Activated T-helper 1 cell treated with anti-CD3 and anti-CD28 coated beads, Interleukin-12 subunit alpha, Interleukin-12 subunit beta, Interleukin-2, Interleukin-4 antibody, amounts not matched to agents 30 ng/mL and 10 ng/mL and 1 ng/mL, durations not matched to agents 14 hours and 24 hours and 36 hours (primary cell): ENCODE data around the gene GLRX. TPM values are rescaled to one million over a fixed set of nuclear protein-coding genes. Genes with fewer than 3 reads are reported as not detected.
"Not testable (repeated sequence)": the region's sequence is repeated elsewhere in the genome, so short reads cannot be mapped to it uniquely, and the experiment has no call there.

Source experiments
- DNase-seq: peaks from one replicate; pipeline ENCODE4 v3.0.0; 2021; ENCODE audit warnings: low spot score
- H3K27ac Mint-ChIP-seq: one replicate; pipeline ENCODE4 v1.8.0; 2021; ENCODE audit warnings: mild to moderate bottlenecking, mixed read lengths
- H3K27me3 Mint-ChIP-seq: one replicate; pipeline ENCODE4 v1.8.0; 2022; ENCODE audit warnings: mild to moderate bottlenecking, moderate library complexity, mixed read lengths; ENCODE audit not compliant: insufficient read depth
- H3K36me3 Mint-ChIP-seq: one replicate; pipeline ENCODE4 v1.8.0; 2021; ENCODE audit warnings: low read depth, mixed read lengths
- H3K4me1 Mint-ChIP-seq: one replicate; pipeline ENCODE4 v1.8.0; 2021; ENCODE audit warnings: low read depth, mixed read lengths
- H3K4me3 Mint-ChIP-seq: one replicate; pipeline ENCODE4 v1.8.0; 2021; ENCODE audit warnings: mild to moderate bottlenecking, moderate library complexity, mixed read lengths
- H3K9me3 Mint-ChIP-seq: one replicate; pipeline ENCODE4 v1.8.0; 2021; ENCODE audit warnings: mixed read lengths
- intact Hi-C: fragments of 100-400 bp; cut with micrococcal nuclease; formaldehyde crosslinking; loops from one replicate; pipeline ENCODE4 v1.15.1; 2024
- total RNA-seq: library from RNA; stranded (reverse); gene quantifications from 2 replicates; pipeline ENCODE4 v1.2.3, GENCODE V29; 2022

Gene GLRX, protein sequence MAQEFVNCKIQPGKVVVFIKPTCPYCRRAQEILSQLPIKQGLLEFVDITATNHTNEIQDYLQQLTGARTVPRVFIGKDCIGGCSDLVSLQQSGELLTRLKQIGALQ
- 17.2 and 18.3 TPM in 2 replicates for total RNA-seq

DNA sequence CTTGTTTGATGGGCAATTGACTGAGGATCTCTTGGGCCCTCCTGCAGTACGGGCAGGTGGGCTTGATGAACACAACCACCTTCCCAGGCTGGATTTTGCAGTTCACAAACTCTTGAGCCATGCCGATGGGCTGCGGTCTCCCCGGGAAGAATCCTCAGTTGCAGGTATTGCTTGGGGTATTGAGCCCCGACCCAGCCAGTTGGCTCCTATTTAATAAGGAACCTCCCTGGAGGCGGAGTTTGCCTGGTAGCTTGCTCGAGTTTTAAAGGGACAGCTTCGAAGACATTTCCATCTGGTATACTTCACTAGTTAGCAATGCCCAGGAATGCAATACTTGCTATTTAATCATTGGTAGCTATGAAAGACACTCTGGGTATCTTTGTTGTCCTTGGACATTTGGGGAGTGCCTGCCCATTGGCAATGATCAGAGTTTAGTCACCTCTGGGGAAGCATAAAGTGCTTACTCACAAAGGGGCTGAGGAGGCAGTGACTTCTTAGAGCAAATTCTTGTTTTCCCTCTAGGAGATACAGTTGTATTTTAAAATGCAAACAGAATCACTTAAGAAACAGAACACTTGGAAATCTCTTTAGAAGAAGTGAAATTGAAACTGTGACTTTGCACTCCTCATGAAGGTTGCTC lies at the start of gene GLRX:
GLRX (minus strand) TSS at position 185 of the 640 bp plus-strand sequence; CDS start at position 121, 64 bp downstream.
- Mint-ChIP-seq H3K4me3 (peak within 1 kb of the TSS; percentile 91), H3K4me1 (peaks cover 68% of the 10 kb centered on the region), H3K27me3 (no peaks in the 10 kb centered on the region), H3K36me3 (peaks cover 2% of the 10 kb centered on the region), H3K27ac (peak within 1 kb of the TSS; percentile 91), H3K9me3 (no peaks in the 10 kb centered on the region)
- peak; percentile 55 for DNase-seq
- intact Hi-C loops: loop anchor here (1.0 to 2.0 kb wide), 9 partner anchors 14 to 840 kb away; partner anchors contain the start of genes ARSK, CAST, RFESD and SKIC3

DNA sequence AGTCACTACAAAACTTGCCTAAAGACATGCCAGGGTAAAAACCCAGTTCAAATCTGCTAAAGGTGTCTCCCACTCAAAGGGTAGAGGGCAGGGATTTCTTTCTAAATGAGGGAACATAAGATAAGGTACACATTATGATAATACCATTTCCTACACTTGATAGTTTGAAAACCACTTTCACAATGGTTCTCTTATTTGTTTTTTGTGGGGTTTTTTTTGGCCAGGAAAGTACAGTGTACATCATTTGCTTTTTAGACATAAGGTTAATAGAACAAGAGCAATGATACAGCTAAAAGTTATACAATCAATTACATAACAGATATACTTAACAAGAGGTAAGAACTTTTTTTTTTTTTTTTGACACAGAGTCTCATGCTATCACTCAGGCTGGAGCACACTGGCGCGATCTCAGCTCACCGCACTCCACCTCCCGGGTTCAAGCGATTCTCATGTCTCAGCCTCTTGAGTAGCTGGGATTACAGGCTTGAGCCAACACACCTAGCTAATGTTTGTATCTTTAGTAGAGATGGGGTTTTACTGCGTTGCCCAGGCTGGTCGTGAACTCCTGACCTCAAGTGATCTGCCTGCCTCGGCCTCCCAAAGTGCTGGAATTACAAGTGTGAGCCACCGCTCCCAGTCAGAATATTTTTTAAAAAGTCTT lies 48.8 kb upstream of the GLRX start:
- H3K27ac Mint-ChIP-seq: peak overlapping the region; percentile 97
- DNase-seq: no peak
- H3K9me3 Mint-ChIP-seq: peaks cover 4% of the 10 kb centered on the region
- intact Hi-C loops: loop anchor here (2.0 to 5.0 kb wide), 5 partner anchors 18 to 791 kb away; partner anchors contain the start of gene CAST
- H3K4me1 Mint-ChIP-seq: peaks cover 55% of the 10 kb centered on the region
- peak overlapping the region; percentile 64 for H3K4me3 Mint-ChIP-seq
- H3K36me3 Mint-ChIP-seq: peaks cover 7% of the 10 kb centered on the region
- H3K27me3 Mint-ChIP-seq: no peaks in the 10 kb centered on the region

DNA sequence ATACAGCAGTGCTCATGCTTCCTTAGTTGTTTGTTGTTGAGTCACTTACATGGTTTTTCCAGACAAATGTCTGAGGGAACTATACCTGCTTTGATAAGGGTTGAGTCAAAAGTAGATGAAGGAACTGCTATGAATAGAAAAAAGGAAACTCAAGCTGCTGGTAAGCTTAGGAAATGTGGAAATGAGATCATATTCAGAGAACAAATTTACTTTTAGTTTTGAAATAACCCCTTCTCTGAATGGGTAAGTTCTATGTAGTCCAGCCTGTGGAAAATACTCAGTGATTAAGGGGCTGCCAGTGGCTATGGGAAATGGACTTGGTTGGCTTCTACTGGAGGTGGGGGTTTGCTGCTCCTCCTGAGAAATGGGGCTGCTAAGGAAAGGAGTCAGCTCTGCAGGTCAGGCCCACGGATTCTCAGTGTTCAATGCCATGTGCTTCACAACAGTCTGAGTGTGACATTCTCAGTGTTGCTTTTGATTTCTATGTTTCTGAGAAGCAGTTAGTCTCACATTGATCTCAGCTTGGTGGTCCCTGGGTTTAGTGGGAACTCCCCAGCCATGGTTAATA lies 47.7 kb upstream of the GLRX start:
- peak overlapping the region; percentile 64 for H3K4me3 Mint-ChIP-seq
- H3K27me3 Mint-ChIP-seq: no peaks in the 10 kb centered on the region
- peak overlapping the region; percentile 97 for H3K27ac Mint-ChIP-seq
- DNase-seq: peak; percentile 20
- intact Hi-C loops: loop anchor here (1.0 to 5.0 kb wide), 15 partner anchors 11 to 792 kb away; partner anchors contain the start of genes CAST and ELL2
- H3K9me3 Mint-ChIP-seq: peaks cover 4% of the 10 kb centered on the region
- H3K4me1 Mint-ChIP-seq: peaks cover 55% of the 10 kb centered on the region
- H3K36me3 Mint-ChIP-seq: peaks cover 7% of the 10 kb centered on the region

DNA sequence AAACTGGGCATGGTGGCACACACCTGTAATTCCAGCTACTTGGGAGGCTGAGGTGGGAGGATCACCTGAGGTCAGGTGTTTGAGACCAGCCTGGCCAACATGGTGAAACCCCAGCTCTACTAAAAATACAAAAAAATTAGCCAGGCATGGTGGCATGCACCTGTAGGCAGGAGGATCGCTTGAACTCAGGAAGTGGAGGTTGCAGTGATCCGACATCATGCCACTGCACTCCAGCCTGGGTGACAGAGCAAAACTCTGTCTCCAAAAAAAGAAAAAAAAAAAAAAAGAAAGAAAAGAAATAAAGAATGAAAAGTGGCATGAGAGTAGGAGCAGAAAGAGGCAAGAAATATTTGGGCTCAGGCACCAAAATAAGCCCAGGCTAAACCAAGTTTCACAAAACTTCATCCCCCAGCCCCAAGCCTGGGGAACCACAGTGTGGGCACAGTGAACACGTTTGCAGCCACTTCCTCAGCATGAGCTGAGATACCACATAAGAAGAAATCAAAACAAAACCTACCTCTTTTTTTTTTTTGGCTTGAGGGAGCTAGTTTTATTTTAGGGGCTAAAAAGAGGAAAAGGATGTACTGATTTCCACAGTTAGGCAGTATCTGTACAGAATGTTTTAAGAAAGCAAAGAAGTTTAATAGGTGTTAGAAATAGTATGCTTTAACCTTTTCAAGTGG lies 46.8 kb upstream of the GLRX start:
- Mint-ChIP-seq H3K4me3 (peak overlapping the region; percentile 48), H3K4me1 (peaks cover 55% of the 10 kb centered on the region), H3K27ac (peak overlapping the region; percentile 86)
- H3K27me3 Mint-ChIP-seq, H3K9me3 Mint-ChIP-seq, intact Hi-C loops, H3K36me3 Mint-ChIP-seq: not testable (repeated sequence)
- DNase-seq: peak; percentile 64

DNA sequence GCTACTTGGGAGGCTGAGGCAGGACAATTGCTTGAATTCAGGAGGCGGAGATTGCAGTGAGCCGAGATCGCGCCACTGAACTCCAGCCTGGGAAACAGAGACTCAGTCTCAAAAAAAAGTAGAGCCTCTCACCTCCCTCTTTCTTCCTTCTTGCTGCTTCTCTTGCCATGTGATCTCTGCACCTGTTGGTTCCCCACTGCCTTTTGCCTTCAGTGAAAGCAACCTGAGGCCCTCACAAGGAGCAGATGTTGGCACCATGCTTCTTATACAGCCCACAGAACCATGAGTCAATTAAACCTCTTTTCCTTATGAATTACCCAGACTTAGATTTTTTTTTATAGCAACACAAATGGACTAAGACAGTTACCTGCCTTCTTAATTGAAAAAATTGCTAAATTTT lies 45.6 kb upstream of the GLRX start:
- H3K36me3 Mint-ChIP-seq: peaks cover 7% of the 10 kb centered on the region
- no peak overlapping the region for H3K4me3 Mint-ChIP-seq
- peaks cover 4% of the 10 kb centered on the region for H3K9me3 Mint-ChIP-seq
- H3K4me1 Mint-ChIP-seq: peaks cover 64% of the 10 kb centered on the region
- H3K27ac Mint-ChIP-seq: peak overlapping the region; percentile 86
- H3K27me3 Mint-ChIP-seq: no peaks in the 10 kb centered on the region
- intact Hi-C loops: no loop called here
- no peak for DNase-seq

DNA sequence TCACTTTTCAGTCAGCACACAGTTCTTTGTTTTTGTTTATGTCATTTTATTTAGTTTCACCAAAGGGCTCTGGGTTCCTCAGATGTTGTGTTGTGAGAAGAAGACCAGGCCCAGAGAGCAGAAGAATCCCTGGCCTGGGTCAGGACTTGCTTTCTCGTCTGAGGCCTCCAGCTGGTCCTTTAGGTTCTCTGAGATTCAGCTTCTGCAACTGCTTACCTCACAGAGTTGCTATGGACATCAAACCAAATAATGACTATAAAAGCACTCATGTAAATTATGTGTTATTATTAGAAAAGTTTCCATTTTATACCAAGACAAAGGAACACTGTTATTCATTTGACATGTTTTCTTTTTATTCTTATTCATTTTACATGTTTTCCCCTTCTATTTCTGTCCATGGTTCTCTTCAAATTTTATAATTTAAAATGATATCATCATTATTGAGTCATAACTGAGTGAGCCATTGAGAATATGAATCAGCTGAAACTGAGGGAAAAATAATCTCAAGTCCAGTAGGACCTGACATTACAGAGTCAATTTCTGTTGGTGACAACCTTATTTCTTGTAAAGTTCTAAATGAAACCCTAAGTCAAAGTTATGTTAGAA lies 44.0 kb upstream of the GLRX start:
- Mint-ChIP-seq H3K36me3 (peaks cover 4% of the 10 kb centered on the region), H3K4me3 (no peak overlapping the region), H3K9me3 (peaks cover 4% of the 10 kb centered on the region), H3K27ac (peak overlapping the region; percentile 62), H3K27me3 (no peaks in the 10 kb centered on the region), H3K4me1 (peaks cover 68% of the 10 kb centered on the region)
- DNase-seq: no peak
- intact Hi-C loops: no loop called here

DNA sequence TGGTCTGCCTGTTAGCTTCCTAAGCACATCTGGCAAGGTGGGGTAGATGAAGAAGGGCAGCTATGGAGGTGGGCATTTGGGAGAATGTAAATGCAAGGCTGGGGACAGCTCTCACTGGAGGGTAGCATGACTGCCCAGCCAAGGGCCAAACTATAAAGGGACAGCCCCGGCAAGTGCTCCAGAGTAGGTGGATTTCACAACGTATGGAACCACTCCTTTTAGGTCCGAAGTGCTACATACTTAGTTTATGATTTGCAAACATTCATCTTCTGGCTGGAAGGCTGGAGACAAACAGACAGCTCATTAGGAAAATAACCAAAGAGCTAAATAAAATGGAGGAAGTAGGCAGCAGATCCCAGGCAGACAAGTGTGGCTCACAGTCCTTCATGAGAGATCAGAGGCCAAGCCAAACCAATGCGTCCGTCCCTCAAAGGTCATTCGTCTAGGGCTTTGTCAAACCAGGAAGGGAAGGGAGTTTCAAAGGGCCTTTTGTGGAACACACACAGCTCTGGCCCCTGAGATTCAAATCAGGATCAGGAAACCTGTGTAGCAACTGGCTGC lies 42.5 kb upstream of the GLRX start:
- H3K4me3 Mint-ChIP-seq: no peak overlapping the region
- intact Hi-C loops: no loop called here
- no peak for DNase-seq
- H3K27me3 Mint-ChIP-seq: no peaks in the 10 kb centered on the region
- H3K4me1 Mint-ChIP-seq: peaks cover 70% of the 10 kb centered on the region
- H3K36me3 Mint-ChIP-seq: peaks cover 4% of the 10 kb centered on the region
- H3K27ac Mint-ChIP-seq: no peak overlapping the region
- H3K9me3 Mint-ChIP-seq: peaks cover 4% of the 10 kb centered on the region

DNA sequence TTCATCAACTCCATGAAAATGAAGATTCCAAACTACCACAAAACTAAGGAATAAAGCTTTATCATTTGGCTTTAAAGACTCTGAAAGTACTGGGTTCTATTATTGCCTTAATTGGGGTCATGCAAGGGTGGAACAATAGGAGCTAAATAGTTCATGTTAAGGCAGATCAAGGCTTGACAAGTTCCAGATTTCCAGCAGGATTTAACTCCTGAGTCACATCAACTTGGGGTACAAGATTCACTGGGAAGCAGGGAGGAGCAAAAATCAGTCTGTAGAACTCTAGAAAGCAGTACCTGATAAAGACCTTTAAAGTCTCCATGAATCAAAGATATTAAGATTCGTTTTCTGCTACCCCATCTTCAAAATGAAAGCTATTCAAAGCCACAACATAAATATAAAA lies 41.9 kb upstream of the GLRX start:
- intact Hi-C loops: no loop called here
- no peak for DNase-seq
- peaks cover 70% of the 10 kb centered on the region for H3K4me1 Mint-ChIP-seq
- H3K4me3 Mint-ChIP-seq: no peak overlapping the region
- peaks cover 4% of the 10 kb centered on the region for H3K9me3 Mint-ChIP-seq
- H3K27me3 Mint-ChIP-seq: no peaks in the 10 kb centered on the region
- peaks cover 4% of the 10 kb centered on the region for H3K36me3 Mint-ChIP-seq
- no peak overlapping the region for H3K27ac Mint-ChIP-seq

DNA sequence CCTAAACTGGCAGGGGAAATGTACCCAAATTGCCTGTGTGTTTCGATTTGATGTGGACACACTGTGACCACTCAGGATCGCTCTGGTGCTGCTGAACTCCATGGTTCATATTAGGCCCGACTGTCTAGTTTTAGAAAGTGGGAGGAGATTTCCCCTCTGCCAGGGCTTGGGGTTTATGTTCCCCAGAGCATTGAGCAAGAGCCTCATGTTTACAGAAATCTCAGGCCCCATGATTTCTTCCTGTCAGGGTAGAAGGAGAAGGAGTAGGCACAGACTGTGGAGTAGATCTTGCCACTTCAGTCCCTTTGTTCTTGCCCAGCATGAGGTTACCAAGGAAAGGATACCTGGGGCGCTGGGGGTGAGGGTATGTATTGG lies 40.8 kb upstream of the GLRX start:
- Mint-ChIP-seq H3K4me1 (peaks cover 70% of the 10 kb centered on the region), H3K4me3 (no peak overlapping the region), H3K9me3 (peaks cover 4% of the 10 kb centered on the region), H3K27me3 (no peaks in the 10 kb centered on the region), H3K36me3 (peaks cover 4% of the 10 kb centered on the region), H3K27ac (no peak overlapping the region)
- intact Hi-C loops: no loop called here
- no peak for DNase-seq

DNA sequence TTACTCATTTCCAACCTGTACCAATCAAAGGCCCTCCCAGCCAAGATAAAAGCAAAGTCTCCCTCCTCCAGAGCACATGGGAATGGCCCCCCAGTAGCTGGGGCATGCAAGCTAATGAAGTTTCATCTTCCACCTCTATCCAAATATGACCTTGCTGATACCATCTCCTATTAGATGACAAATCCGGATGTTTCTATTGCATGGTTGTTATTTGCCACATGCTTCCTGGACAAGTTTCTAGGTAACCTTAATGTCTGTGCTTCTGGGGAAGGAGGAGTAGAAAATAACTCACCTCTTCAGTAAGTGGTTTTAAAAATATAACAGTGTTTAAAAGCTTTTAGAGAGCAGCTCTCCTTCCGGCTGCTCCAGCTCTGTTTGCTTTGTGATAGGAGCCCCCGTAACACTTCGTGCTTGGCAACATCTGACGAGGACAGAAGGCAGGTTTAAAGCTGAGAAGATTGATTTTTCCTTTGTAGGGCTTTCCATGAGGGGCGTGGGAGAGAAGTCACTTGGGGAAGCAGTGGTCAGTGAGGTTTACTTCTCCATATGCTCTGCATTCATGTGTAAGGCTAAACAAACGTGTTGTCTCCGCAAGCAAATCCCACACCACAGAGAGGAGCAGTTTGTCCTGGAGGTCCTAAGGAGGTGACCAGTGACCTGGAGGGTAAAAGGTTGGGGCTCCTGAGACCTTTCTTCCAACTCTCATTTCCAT lies 40.3 kb upstream of the GLRX start:
- Mint-ChIP-seq H3K9me3 (peaks cover 4% of the 10 kb centered on the region), H3K27ac (peak overlapping the region; percentile 65), H3K27me3 (no peaks in the 10 kb centered on the region), H3K4me3 (peak overlapping the region; percentile 32), H3K4me1 (peaks cover 70% of the 10 kb centered on the region), H3K36me3 (peaks cover 3% of the 10 kb centered on the region)
- DNase-seq: no peak
- intact Hi-C loops: no loop called here

DNA sequence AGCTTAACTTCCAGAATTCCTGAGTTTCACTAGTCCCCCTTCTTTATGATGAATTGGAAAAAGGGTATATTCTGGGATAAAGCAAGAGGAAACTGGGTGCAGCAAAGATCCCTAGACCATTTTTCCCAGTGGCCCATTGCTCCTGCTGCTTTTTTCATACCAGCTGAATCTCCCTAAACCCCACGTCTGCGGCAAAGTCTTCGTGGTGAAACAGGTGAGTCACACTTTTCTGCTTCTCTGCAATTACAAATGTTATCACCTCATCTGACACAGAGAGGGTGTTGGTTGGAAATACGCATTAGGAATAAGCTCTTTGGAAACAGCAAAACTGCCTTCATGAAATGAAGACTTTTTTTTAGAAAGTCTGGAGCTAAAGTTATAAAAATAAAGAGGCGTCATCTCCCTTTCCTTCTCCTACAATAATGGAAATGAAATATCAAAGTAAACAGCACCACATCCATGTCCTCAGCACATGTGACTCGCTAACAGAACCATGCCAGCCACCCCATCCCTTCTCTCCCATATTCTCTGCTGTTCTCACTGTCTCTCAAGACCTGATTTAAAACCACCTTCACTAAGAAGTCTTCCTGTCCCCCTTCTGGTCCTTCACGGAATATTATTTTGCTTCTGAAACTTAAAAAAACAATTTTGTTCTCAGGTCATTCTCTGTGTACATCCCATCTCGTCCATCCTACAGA lies 39.5 kb upstream of the GLRX start:
- Mint-ChIP-seq H3K27ac (peak overlapping the region; percentile 65), H3K9me3 (peaks cover under 1% of the 10 kb centered on the region), H3K36me3 (no peaks in the 10 kb centered on the region), H3K4me1 (peaks cover 66% of the 10 kb centered on the region), H3K27me3 (no peaks in the 10 kb centered on the region), H3K4me3 (peak overlapping the region; percentile 32)
- DNase-seq: peak; percentile 20
- intact Hi-C loops: loop anchor here (2.0 kb wide), 1 partner anchor 419 kb away; no protein-coding TSS in a partner anchor
